Measurements from ENCODE around the gene ATG13.

DNA sequence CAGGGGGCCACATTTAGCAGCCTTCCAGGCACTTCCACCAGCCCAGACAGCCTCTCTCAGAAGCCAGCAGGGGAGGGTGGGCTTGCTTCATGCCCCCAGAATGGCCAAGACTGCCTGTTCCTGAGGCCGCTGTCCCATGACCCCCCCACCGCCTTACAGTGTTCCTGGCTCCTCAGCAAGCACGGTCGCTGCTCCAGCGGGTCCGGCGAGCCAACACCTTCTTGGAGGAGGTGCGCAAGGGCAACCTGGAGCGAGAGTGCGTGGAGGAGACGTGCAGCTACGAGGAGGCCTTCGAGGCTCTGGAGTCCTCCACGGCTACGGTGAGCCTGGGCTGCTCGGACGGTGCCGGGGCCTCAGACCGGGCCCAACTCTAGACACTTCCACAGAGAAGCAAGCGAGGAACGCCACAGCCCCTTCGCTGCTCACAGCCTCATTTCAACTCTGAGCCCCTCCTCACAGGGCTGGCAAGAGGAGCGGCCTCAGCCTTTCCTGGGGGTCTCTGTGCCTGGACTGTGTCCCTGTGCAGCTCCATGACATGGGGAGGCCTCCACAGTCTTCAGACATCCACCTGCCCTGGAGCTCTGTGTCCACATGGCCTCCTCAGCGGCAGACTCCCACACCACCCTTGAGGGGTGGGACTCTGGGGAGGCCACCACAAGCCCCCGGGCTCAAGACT lies 102.3 kb downstream of the ATG13 start:
- TF ChIP-seq YY1 (IDR thresholded peaks at IDR 0.05; ENCODE audit: insufficient read depth, insufficient read length) (no peak), ZNF274 (IDR thresholded peaks at IDR 0.05; ENCODE audit: low read depth, low read length) (no peak), SUZ12 (IDR thresholded peaks at IDR 0.05; ENCODE audit: extremely low read depth, insufficient read depth, insufficient read length) (no peak)

Data from NT2/D1 (cell line).